ENCODE results near the gene ABLIM1. TPM values are rescaled to one million over a fixed set of nuclear protein-coding genes. Genes with fewer than 3 reads are reported as not detected.

The ABLIM1 gene
- total and polyA plus RNA-seq, 8 donors, result 52.7 to 195 (median 65.5) TPM

DNA sequence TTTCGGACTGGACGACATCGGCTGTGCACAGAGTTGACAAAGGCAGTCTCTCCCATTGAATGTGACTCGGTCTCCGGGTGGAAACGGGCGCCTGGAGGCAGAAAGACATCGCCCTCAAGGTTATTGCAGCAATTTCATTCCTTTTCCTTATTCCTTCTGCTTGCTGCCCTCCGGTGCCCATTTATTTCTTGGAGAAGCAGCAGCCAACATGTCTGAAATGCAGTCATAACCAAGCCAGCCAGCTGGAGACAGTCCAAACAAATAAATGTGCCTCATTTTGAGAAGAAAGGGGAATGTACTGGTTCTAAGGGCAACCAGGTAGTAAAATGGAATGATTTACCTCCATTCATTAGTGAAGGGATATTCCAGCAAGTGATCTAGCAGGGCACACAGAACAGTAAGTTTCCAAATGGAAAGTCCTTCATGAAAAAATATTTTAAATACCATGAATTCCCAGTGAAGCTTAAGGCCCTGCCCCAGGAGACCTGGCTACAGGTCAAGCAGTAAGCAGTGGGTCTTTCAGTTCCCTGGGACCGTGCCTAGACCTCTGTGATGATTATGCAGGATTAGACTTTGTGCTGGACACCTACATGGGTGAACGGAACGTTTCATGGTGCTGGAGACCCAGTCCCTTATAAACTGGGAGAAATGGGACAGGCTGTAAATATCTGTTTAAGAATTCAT, 86.6 kb downstream of the ABLIM1 start:
- TF ChIP-seq, protein P1, sequence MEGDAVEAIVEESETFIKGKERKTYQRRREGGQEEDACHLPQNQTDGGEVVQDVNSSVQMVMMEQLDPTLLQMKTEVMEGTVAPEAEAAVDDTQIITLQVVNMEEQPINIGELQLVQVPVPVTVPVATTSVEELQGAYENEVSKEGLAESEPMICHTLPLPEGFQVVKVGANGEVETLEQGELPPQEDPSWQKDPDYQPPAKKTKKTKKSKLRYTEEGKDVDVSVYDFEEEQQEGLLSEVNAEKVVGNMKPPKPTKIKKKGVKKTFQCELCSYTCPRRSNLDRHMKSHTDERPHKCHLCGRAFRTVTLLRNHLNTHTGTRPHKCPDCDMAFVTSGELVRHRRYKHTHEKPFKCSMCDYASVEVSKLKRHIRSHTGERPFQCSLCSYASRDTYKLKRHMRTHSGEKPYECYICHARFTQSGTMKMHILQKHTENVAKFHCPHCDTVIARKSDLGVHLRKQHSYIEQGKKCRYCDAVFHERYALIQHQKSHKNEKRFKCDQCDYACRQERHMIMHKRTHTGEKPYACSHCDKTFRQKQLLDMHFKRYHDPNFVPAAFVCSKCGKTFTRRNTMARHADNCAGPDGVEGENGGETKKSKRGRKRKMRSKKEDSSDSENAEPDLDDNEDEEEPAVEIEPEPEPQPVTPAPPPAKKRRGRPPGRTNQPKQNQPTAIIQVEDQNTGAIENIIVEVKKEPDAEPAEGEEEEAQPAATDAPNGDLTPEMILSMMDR (IDR thresholded peaks at IDR 0.05), result no peak
- ATAC-seq, result peak; percentile 39
- DNase-seq, result no peak

DNA sequence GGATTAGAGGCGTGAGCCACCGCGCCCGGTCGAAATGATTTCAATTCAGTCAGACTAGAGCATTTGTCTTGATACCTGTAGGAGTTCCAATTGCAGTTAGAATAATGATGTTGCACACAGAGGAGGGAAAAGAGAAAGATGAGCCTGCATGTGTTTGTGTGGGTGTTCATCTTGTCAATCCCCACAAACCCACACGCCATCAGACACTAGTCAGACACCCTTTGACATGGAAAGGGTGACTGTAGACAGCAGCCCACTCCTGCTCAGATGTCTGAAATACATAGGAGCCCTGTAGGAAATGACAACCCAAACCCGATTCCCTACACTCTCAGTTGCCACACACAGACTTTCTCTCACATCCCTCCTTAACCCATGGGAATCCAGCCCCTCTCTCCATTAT, 92.0 kb downstream of the ABLIM1 start:
- no peak for ATAC-seq
- Histone ChIP-seq H3K27ac (no peak overlapping the region), H3K4me3 (no peak overlapping the region), H3K9me3 (no peaks in the 10 kb centered on the region), H3K27me3 (no peaks in the 10 kb centered on the region), H3K36me3 (no peaks in the 10 kb centered on the region), H3K4me1 (no peaks in the 10 kb centered on the region)
- no peak for DNase-seq
- TF ChIP-seq, protein P1 (IDR thresholded peaks at IDR 0.05), result no peak
- intact Hi-C loops (cut with DNase I), result no loop called here

More for the DNA sequence above, 86.6 kb downstream of the ABLIM1 start:
- no peaks in the 10 kb centered on the region for H3K36me3 ChIP-seq
- peaks cover 0 to 8% of the 10 kb centered on the region in 2 donors for H3K4me1 ChIP-seq
- H3K27ac ChIP-seq, result peak overlapping the region in 1 of 2 donors; percentile 1
- intact Hi-C loops (cut with DNase I), result no loop called here
- no peak overlapping the region for H3K4me3 ChIP-seq
- H3K27me3 ChIP-seq, result no peaks in the 10 kb centered on the region
- no peaks in the 10 kb centered on the region for H3K9me3 ChIP-seq

DNA sequence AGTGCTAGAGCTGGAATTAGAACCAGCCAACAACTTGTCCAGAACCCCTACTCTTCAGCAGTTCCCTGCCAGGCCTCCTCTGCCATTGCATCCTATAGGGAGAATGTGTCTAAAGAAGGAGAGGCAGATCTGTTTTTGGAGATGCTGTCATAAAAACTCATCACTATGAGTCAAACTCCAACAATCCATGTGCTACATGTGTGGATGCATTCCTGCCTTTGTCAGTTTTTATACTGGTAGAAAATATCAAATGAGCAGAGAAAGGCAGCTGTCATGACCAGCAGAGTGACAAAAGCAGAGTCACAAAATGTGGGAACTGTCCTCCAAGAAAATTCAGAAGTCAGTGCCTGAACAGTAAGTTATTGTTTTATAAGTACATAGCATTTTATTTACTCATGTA, 93.0 kb downstream of the ABLIM1 start:
- H3K4me1 ChIP-seq, result no peaks in the 10 kb centered on the region
- DNase-seq (no peak), ATAC-seq (no peak)
- no peak overlapping the region for H3K4me3 ChIP-seq
- no peaks in the 10 kb centered on the region for H3K27me3 ChIP-seq
- H3K36me3 ChIP-seq, result no peaks in the 10 kb centered on the region
- TF ChIP-seq, protein P1 (IDR thresholded peaks at IDR 0.05), result no peak
- H3K27ac ChIP-seq, result no peak overlapping the region
- no peaks in the 10 kb centered on the region for H3K9me3 ChIP-seq
- intact Hi-C loops (cut with DNase I), result no loop called here

DNA sequence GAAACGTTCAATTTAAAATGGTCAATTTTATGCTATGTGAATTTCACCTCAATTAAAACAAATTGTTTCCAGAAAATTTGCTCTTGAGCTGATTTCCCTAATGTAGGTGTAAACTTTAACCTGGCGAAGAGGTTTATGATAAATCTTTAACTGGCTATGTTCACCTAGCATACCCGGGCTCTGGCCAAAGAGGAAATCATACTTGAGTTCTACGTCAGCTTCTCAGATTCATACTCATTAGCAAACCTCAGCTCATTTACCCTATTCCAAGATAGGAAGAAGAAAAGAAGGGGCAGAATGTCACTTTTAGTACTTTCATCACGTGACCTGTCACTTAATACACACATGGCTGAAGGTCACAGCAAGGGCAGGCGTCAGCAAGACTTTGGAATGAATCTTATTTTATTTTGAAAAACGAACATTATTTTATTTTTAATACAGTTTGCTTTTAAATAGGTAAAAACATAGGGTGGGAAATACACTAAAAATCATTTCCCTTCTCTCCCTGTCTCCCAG, 97.0 kb downstream of the ABLIM1 start:
- no peaks in the 10 kb centered on the region for H3K4me1 ChIP-seq
- TF ChIP-seq, protein P1 (IDR thresholded peaks at IDR 0.05), result no peak
- DNase-seq (no peak), ATAC-seq (no peak)
- intact Hi-C loops (cut with DNase I), result no loop called here
- H3K27ac ChIP-seq, result no peak overlapping the region
- H3K4me3 ChIP-seq, result no peak overlapping the region
- H3K9me3 ChIP-seq, result peaks cover 0 to 16% of the 10 kb centered on the region in 2 donors
- H3K27me3 ChIP-seq, result no peaks in the 10 kb centered on the region
- no peaks in the 10 kb centered on the region for H3K36me3 ChIP-seq

DNA sequence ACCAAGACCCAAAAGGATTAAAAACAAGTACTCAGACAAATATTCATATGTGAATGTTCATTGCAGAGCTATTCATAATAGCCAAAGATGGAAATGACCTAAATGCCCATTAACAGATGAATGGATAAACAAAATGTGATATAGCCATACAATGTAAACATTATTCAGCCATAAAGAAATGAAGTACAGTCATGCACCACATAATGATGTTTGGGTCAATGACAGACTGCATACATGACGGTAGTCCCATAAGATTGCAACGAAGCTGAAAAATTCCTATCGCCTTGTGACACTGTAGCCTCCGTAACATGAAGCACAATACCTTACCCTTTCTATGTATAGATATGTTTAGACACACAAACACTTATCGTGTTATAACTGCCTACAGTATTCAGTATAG, 97.9 kb downstream of the ABLIM1 start:
- Histone ChIP-seq H3K9me3 (peaks cover 0 to 16% of the 10 kb centered on the region in 2 donors), H3K4me3 (no peak overlapping the region), H3K36me3 (no peaks in the 10 kb centered on the region), H3K4me1 (no peaks in the 10 kb centered on the region), H3K27ac (no peak overlapping the region), H3K27me3 (no peaks in the 10 kb centered on the region)
- intact Hi-C loops (cut with DNase I), result no loop called here
- no peak for DNase-seq
- TF ChIP-seq, protein P1 (IDR thresholded peaks at IDR 0.05), result no peak
- ATAC-seq, result no peak

Data from left lung (tissue), 10 donors.